HepG2 (cell line): ENCODE results near the gene ALDH3B1. TPM values are rescaled to one million over a fixed set of nuclear protein-coding genes. Genes with fewer than 3 reads are reported as not detected.

Source experiments
- ATAC-seq: fragments of 200-7000 bp; cut with Tn5 transposase; 3 replicates; pipeline ENCODE4 v1.9.1; 2020; ENCODE audit warnings: mild to moderate bottlenecking, moderate library complexity
- BruUV-seq: library from RNA; stranded (reverse); fragments of 400-500 nt; replicated peaks from 2 replicates; lab custom pipeline; 2021; lab: Mats Ljungman, UMichigan
- CTCF ChIA-PET: fragments of 300-600 bp; formaldehyde crosslinking; extraction: SDS; loops from one replicate; lab custom pipeline; 2021; ENCODE audit warnings: low total read pairs, inconsistent platforms, low intra/inter-chr PET ratio; lab: Yijun Ruan, JAX
- POLR2A ChIA-PET: fragments of 350-600 bp; sonication (Branson Sonifier 250); formaldehyde crosslinking; loops from one replicate; lab custom pipeline; 2020; ENCODE audit warnings: antibody characterized with exemption, inconsistent platforms; lab: Yijun Ruan, JAX
- DNase-seq: peaks from one replicate; pipeline ENCODE4 v3.0.0-alpha.2; 2015; ENCODE audit warnings: low spot score
- FAIRE-seq: peaks from 3 replicates; lab custom pipeline; 2011; peaks lifted over from hg19 to GRCh38; lab: Jason Lieb, UNC
- H2AFZ ChIP-seq: one replicate; pipeline ENCODE4 v1.6.1; 2011; ENCODE audit warnings: low read length, inconsistent platforms
- H3K27ac ChIP-seq: fragments of 300-600 bp; 3 replicates; pipeline ENCODE4 v1.8.0; 2011; ENCODE audit warnings: mixed run types, mild to moderate bottlenecking, mixed read lengths, low read length, inconsistent platforms; ENCODE audit not compliant: insufficient read depth; ENCODE audit errors: extremely low read length
- H3K27me3 ChIP-seq, 2 experiments: fragments of 200-600 bp in 1 of 2; 2 replicates in 1 of 2; 3 replicates in 1 of 2; pipeline versions ENCODE4 v1.6.0 to v1.8.0; 2011; ENCODE audit warnings: low read length in 2 of 2, mild to moderate bottlenecking in 2 of 2, moderate library complexity in 2 of 2, inconsistent platforms in 1 of 2; ENCODE audit not compliant: insufficient read depth in 2 of 2, control insufficient read depth in 1 of 2
- H3K36me3 ChIP-seq, 2 experiments: fragments of 200-600 bp in 1 of 2; replicated peaks in 1 of 2; 2 replicates in 1 of 2; 3 replicates in 1 of 2; pipeline versions ENCODE4 v1.5.1 to v1.8.0; 2011; ENCODE audit warnings: low read length in 2 of 2, inconsistent platforms in 1 of 2; ENCODE audit not compliant: insufficient read depth in 2 of 2, control insufficient read depth in 1 of 2
- H3K4me1 ChIP-seq: 2 replicates; pipeline ENCODE4 v1.5.1; 2012; ENCODE audit warnings: low read length, inconsistent platforms; ENCODE audit not compliant: insufficient read depth
- H3K4me2 ChIP-seq: 2 replicates; pipeline ENCODE4 v1.6.0; 2011; ENCODE audit warnings: low read depth, low read length, inconsistent platforms
- H3K4me3 ChIP-seq, 3 experiments: fragments of 200-600 bp in 1 of 3; sonication (generic), shearing (Covaris generic) in 1 of 3; replicated peaks in 1 of 3; 2 replicates each; pipeline ENCODE4 v1.5.1; 2011 to 2016; ENCODE audit warnings: low read length in 3 of 3, inconsistent platforms in 2 of 3, low read depth in 2 of 3, mild to moderate bottlenecking in 2 of 3, control low read depth in 1 of 3, mixed read lengths in 1 of 3; ENCODE audit not compliant: insufficient read depth in 1 of 3
- H3K79me2 ChIP-seq: one replicate; pipeline ENCODE4 v1.6.1; 2011; ENCODE audit warnings: low read length, inconsistent platforms; ENCODE audit not compliant: insufficient read depth
- H3K9ac ChIP-seq: 2 replicates; pipeline ENCODE4 v1.6.0; 2011; ENCODE audit warnings: mild to moderate bottlenecking, low read depth, low read length, inconsistent platforms; ENCODE audit not compliant: insufficient read depth
- H3K9me3 ChIP-seq: 2 replicates; pipeline ENCODE4 v1.5.1; 2012; ENCODE audit warnings: mild to moderate bottlenecking, low read length
- H4K20me1 ChIP-seq: 2 replicates; pipeline ENCODE4 v1.6.0; 2011; ENCODE audit warnings: inconsistent platforms, mild to moderate bottlenecking, low read length, moderate library complexity; ENCODE audit not compliant: insufficient read depth
- AHR ChIP-seq: IDR thresholded peaks from 2 replicates; pipeline ENCODE4 v1.6.1; 2018; ENCODE audit warnings: missing genetic modification reagents, missing compliant biosample characterization
- HMGXB4 ChIP-seq, 2 experiments: sonication (generic) in 1 of 2; formaldehyde crosslinking in 1 of 2; IDR thresholded peaks; 2 replicates each; pipeline versions ENCODE4 v1.4.0 to v1.6.1; 2018 to 2020; ENCODE audit warnings: missing genetic modification reagents in 2 of 2, borderline replicate concordance in 1 of 2, low read depth in 1 of 2, mild to moderate bottlenecking in 1 of 2, missing biosample characterization in 1 of 2
- KAT7 ChIP-seq: IDR thresholded peaks from 2 replicates; pipeline ENCODE4 v1.6.1; 2018; ENCODE audit warnings: borderline replicate concordance, missing compliant biosample characterization
- MBNL3 ChIP-seq: fragments of 250-450 bp; sonication (Bioruptor Pico); conservative IDR thresholded peaks from 2 replicates; pipeline ENCODE4 v1.8.0; 2022; ENCODE audit warnings: mild to moderate bottlenecking, inconsistent platforms
- RCOR2 ChIP-seq: IDR thresholded peaks from 2 replicates; pipeline ENCODE4 v1.6.1; 2016; ENCODE audit warnings: missing biosample characterization, missing genetic modification reagents
- SRSF1 ChIP-seq: fragments of 200-400 bp; formaldehyde crosslinking; optimal IDR thresholded peaks from 2 replicates; pipeline ENCODE3; 2017; ENCODE audit warnings: mild to moderate bottlenecking, low read depth, low read length, moderate library complexity
- TEAD3 ChIP-seq: optimal IDR thresholded peaks from 2 replicates; pipeline ENCODE3; 2016; ENCODE audit warnings: borderline replicate concordance
- ZBTB7A ChIP-seq: sonication (generic); formaldehyde crosslinking; IDR thresholded peaks from 2 replicates; pipeline ENCODE4 v1.8.0; 2022; ENCODE audit warnings: mild to moderate bottlenecking, missing genetic modification reagents
- ZNF234 ChIP-seq: sonication (generic); formaldehyde crosslinking; conservative IDR thresholded peaks from 2 replicates; pipeline ENCODE4 v1.5.1; 2020; ENCODE audit warnings: mild to moderate bottlenecking, missing genetic modification reagents
- ZNF883 ChIP-seq: sonication (generic); formaldehyde crosslinking; IDR thresholded peaks from 2 replicates; pipeline ENCODE4 v1.5.1; 2020; ENCODE audit warnings: mild to moderate bottlenecking, missing genetic modification reagents; ENCODE audit errors: not compliant biosample characterization
- WGBS: methylation state at CpG from one replicate; pipeline ENCODE4 v1.1.6; 2017; ENCODE audit warnings: low lambda C conversion rate; 5-methylcytosine and 5-hydroxymethylcytosine counted together
- in situ Hi-C: cut with HindIII; loops from 2 replicates; pipeline ENCODE4 v1.10.0; 2017; ENCODE audit warnings: low pct_unique_long_range_greater_than_20kb; ENCODE audit not compliant: extremely low pct_ligation_motif_present
- intact Hi-C: fragments of 100-400 bp; cut with micrococcal nuclease; formaldehyde crosslinking; loops from one replicate; pipeline ENCODE4 v1.10.0; 2022; ENCODE audit not compliant: unreplicated experiment
- polyA plus RNA-seq, 8 experiments: library from polyadenylated mRNA; depleted of rRNA in 3 of 8; stranded (reverse) in 7 of 8; unstranded in 1 of 8; fragments of >200 nt; fragmentation: Illumina TruSeq in 4 of 8; extraction: Trizol in 4 of 8; gene quantifications; 2 replicates each; pipeline versions ENCODE4 v1.2.1 to v1.2.3, GENCODE V29; 2011 to 2016; ENCODE audit warnings: low read depth in 4 of 8, missing spikeins in 1 of 8, mixed read lengths in 1 of 8; ENCODE audit not compliant: insufficient read depth in 1 of 8
- total RNA-seq, 5 experiments: library from RNA; depleted of rRNA; stranded (reverse); fragments of >200 nt; fragmentation: Illumina TruSeq; extraction: Trizol; gene quantifications; 2 replicates each; pipeline ENCODE4 v1.2.3, GENCODE V29; 2016; ENCODE audit warnings: low read depth in 1 of 5
- TF ChIP-seq, protein P1 (sequence below): sonication (generic); formaldehyde crosslinking; IDR thresholded peaks from 2 replicates; pipeline ENCODE4 v1.4.0; 2020; ENCODE audit warnings: missing genetic modification reagents
- TF ChIP-seq, protein P2 (sequence below): sonication (generic); formaldehyde crosslinking; IDR thresholded peaks from 2 replicates; pipeline ENCODE4 v1.8.1; 2023; ENCODE audit warnings: mild to moderate bottlenecking, moderate library complexity, missing genetic modification reagents

Gene ALDH3B1
- total and polyA plus RNA-seq, 2 of the 13 experiments (the other 11 are each of a cell fraction or from before 2014, with no cell fraction given): 4.0 to 6.7 TPM

DNA sequence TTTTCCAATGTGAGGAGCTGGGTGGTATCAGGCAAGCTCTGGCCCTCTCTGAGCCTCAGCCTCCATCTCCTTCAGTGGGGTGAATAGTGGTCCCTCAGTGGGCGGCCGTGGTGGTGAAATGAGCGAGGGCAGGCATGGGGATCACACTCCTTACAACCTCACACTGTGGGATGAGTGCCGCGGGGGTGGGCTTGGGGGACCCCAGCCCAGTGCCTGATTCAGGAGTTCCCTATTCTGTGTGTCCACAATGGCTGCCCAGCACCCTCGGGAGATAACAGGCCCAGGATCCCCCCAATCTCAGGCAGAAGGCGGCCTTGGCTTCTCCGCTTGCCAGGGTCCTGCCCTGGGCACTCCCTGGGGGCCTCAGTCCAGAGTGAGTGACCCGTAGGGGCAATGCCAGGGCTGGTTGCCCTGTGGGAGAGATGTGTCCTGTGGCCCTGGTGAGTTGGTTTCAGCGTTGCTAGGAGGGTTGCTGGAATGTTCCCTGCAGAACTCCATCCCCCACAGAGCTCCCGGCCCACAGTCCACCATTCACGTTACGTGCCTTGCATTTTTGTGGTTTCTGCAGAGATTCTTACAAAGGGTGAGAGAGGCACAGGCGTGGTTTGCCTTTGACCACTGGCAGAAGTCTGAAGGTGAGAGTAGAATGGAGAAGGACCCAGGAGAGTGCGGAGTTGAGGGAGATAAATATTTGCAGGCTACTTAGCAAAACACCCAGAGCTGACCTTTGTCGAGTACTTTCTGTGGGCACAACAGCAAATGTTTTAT, 2.9 kb downstream of the ALDH3B1 start (continued):
- TF ChIP-seq, protein P1, sequence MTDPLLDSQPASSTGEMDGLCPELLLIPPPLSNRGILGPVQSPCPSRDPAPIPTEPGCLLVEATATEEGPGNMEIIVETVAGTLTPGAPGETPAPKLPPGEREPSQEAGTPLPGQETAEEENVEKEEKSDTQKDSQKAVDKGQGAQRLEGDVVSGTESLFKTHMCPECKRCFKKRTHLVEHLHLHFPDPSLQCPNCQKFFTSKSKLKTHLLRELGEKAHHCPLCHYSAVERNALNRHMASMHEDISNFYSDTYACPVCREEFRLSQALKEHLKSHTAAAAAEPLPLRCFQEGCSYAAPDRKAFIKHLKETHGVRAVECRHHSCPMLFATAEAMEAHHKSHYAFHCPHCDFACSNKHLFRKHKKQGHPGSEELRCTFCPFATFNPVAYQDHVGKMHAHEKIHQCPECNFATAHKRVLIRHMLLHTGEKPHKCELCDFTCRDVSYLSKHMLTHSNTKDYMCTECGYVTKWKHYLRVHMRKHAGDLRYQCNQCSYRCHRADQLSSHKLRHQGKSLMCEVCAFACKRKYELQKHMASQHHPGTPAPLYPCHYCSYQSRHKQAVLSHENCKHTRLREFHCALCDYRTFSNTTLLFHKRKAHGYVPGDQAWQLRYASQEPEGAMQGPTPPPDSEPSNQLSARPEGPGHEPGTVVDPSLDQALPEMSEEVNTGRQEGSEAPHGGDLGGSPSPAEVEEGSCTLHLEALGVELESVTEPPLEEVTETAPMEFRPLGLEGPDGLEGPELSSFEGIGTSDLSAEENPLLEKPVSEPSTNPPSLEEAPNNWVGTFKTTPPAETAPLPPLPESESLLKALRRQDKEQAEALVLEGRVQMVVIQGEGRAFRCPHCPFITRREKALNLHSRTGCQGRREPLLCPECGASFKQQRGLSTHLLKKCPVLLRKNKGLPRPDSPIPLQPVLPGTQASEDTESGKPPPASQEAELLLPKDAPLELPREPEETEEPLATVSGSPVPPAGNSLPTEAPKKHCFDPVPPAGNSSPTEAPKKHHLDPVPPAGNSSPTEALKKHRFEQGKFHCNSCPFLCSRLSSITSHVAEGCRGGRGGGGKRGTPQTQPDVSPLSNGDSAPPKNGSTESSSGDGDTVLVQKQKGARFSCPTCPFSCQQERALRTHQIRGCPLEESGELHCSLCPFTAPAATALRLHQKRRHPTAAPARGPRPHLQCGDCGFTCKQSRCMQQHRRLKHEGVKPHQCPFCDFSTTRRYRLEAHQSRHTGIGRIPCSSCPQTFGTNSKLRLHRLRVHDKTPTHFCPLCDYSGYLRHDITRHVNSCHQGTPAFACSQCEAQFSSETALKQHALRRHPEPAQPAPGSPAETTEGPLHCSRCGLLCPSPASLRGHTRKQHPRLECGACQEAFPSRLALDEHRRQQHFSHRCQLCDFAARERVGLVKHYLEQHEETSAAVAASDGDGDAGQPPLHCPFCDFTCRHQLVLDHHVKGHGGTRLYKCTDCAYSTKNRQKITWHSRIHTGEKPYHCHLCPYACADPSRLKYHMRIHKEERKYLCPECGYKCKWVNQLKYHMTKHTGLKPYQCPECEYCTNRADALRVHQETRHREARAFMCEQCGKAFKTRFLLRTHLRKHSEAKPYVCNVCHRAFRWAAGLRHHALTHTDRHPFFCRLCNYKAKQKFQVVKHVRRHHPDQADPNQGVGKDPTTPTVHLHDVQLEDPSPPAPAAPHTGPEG (CRISPR knock-in tag): no peak
- TF ChIP-seq TEAD3 (CRISPR knock-in tag) (peak; percentile 99), AHR (CRISPR knock-in tag) (no peak)
- TF ChIP-seq, all 625 proteins: peak for 105

DNA sequence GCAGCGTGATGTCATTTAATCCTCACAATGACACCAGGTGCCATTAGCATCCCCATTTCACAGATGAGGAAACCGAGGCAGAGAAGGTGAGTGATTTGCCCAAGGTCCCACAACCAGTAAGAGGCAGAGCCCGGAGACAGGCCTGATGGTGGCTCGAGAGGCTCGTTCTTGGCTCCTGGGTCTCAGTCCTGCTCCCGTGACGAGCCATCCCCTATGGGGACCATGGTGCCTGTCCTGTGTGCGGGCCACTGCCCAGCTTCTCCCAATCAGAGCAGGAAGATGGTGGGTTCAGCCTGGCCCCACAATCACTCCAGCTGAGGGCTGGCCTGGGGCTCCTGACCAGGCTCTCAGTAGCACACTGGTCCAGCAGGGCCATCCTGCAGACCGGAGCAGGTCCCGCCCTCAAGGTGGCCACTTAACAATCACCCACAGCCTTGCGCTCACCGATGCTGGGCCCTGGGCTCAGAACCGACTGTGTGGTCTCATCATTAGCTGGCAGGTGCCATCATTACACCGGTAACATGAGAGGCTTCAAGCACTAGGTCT, 3.6 kb downstream of the ALDH3B1 start:
- Histone ChIP-seq H3K9ac (peak overlapping the region; percentile 56), H3K4me2 (peak overlapping the region; percentile 52), H3K27ac (peak overlapping the region; percentile 74), H3K27me3 (no peaks in the 10 kb centered on the region), H3K79me2 (no peaks in the 10 kb centered on the region), H3K36me3 (no peaks in the 10 kb centered on the region), H2AFZ (no peak overlapping the region), H3K9me3 (no peaks in the 10 kb centered on the region), H4K20me1 (no peaks in the 10 kb centered on the region), H3K4me1 (peaks cover 95% of the 10 kb centered on the region), H3K4me3 (peak overlapping the region in 1 of 3 experiments; percentile 18; a peak in 1 of 6 replicates)
- BruUV-seq: no TSS peak
- ATAC-seq: no peak
- intact Hi-C loops (no loop called here), in situ Hi-C loops (no loop called here)
- DNase-seq: no peak
- FAIRE-seq: no peak
- ChIA-PET POLR2A (interaction anchor here (0.9 to 1.5 kb wide), 2 partner anchors 8 to 25 kb away, joined by 3 to 15 read pairs; partner anchors contain the start of gene TCIRG1), CTCF (no interaction called here)
- 58% methylated on average over 2 of the region's 14 CpGs for WGBS
- TF ChIP-seq, protein P2, sequence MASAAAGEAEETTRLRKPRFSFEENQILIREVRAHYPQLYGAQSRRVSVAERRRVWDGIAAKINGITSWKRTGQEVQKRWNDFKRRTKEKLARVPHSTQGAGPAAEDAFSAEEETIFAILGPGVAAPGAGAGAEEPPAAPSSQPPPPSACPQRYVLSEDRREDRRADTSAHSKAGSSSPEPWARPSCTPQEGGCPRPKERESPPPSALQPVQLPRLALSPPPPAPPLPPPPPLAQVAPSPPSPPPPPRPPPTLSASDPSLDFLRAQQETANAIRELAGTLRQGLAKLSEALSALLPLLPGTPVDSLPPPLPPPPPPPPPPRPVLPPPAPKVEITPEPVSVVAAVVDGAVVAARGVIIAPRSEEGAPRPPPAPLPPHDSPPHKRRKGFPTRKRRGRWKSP (CRISPR knock-in tag): 0 out of 2 replicates have a peak, but pooled peaks have one; percentile 9
- TF ChIP-seq ZNF883 (CRISPR knock-in tag): no peak
- no peak for TF ChIP-seq ZNF234
- TF ChIP-seq KAT7 (CRISPR knock-in tag): no peak
- no peak for TF ChIP-seq RCOR2 (CRISPR knock-in tag)
- no peak for TF ChIP-seq ZBTB7A (CRISPR knock-in tag)
- TF ChIP-seq MBNL3 (CRISPR knock-in tag): no peak
- no peak for TF ChIP-seq HMGXB4 (CRISPR knock-in tag; IDR thresholded peaks at IDR 0.05; ENCODE audit: borderline replicate concordance in 1 of 2, low read depth in 1 of 2)
- no peak for TF ChIP-seq SRSF1
